ENCODE measurements around the gene COL15A1. TPM values are rescaled to one million over a fixed set of nuclear protein-coding genes. Genes with fewer than 3 reads are reported as not detected.

Gene COL15A1
- total and polyA plus RNA-seq, 8 donors, result 10.7 to 173 (median 27.8) TPM

DNA sequence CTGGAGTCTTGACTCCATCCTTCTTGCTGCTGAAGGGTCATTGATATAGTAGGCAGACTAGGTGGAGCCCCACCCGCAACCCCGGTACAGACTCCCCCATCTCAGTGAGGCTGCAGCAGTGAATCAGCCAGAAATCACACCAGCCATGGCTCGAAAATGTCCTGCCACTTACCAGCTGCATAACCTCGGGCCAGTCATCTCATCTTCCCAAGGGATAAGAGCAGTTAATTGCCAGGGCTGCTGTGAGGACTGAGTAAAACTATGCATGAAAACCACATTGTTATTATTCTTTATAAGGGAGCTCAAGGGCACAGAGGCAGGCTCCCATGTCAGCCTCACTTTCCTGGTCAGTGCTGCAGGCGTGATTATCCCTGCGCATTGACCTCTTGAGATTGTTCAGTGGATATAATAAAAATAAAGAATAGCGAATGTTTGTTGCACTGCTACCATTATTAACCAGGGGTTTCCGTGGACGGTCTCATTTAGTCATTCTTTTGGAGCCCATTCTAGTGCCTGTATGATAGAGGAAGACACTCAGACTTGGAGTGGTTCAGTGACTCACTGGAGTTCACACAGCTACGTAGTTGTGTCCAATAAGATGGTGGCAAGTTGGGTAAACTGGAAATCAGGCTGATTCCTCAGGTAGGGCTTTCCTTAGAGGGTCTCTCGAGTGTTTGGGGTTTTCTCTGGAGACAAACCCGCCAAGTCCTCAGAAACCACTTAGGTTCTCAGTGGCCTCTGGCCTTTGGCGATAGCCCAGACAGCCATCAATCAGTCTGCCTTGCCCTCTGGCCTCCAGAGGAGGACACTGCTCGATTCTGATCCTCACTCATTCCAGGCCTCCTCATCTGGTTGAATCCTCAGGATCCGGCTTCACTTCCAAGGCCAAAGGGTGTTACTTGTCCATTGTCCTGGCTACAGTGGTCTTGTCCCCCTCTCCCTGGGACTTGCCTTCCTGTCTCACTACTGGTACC is 39.9 kb downstream of the COL15A1 start:
- H3K36me3 ChIP-seq, result peaks cover 0 to 6% (median 0%) of the 10 kb centered on the region in 4 donors
- H3K27ac ChIP-seq, result peak overlapping the region in 2 of 5 donors; percentile 18 to 34
- no peaks in the 10 kb centered on the region for H3K27me3 ChIP-seq
- H3K4me3 ChIP-seq, result no peak overlapping the region
- TF ChIP-seq POLR2A (IDR thresholded peaks at IDR 0.05) (no peak), POLR2AphosphoS5 (IDR thresholded peaks at IDR 0.05) (no peak), EP300 (IDR thresholded peaks at IDR 0.05) (no peak)
- TF ChIP-seq, protein P1, sequence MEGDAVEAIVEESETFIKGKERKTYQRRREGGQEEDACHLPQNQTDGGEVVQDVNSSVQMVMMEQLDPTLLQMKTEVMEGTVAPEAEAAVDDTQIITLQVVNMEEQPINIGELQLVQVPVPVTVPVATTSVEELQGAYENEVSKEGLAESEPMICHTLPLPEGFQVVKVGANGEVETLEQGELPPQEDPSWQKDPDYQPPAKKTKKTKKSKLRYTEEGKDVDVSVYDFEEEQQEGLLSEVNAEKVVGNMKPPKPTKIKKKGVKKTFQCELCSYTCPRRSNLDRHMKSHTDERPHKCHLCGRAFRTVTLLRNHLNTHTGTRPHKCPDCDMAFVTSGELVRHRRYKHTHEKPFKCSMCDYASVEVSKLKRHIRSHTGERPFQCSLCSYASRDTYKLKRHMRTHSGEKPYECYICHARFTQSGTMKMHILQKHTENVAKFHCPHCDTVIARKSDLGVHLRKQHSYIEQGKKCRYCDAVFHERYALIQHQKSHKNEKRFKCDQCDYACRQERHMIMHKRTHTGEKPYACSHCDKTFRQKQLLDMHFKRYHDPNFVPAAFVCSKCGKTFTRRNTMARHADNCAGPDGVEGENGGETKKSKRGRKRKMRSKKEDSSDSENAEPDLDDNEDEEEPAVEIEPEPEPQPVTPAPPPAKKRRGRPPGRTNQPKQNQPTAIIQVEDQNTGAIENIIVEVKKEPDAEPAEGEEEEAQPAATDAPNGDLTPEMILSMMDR (IDR thresholded peaks at IDR 0.05), result no peak
- H3K9me3 ChIP-seq, result no peaks in the 10 kb centered on the region
- intact Hi-C loops (cut with DNase I; ENCODE audit: low total_unique reads), result no loop called here
- peaks cover 0 to 25% (median 10%) of the 10 kb centered on the region in 4 donors for H3K4me1 ChIP-seq
- no peak for DNase-seq
- 75 to 81% (median 79%) methylated on average over 14 to 15 of the region's 15 CpGs for WGBS, 5 donors

DNA sequence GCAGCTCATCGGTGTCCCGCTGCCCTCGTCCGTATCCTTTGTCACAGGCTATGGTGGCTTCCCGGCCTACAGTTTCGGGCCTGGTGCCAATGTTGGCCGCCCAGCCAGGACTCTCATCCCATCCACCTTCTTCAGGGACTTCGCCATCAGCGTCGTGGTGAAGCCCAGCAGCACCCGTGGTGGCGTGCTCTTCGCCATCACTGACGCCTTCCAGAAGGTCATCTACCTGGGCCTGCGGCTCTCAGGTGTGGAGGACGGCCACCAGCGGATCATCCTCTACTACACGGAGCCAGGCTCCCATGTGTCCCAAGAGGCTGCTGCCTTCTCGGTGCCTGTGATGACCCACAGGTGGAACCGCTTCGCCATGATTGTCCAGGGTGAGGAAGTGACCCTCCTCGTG is 41.9 kb downstream of the COL15A1 start:
- Histone ChIP-seq H3K27me3 (no peaks in the 10 kb centered on the region), H3K36me3 (peaks cover 0 to 6% (median 0%) of the 10 kb centered on the region in 4 donors), H3K4me3 (no peak overlapping the region), H3K9me3 (no peaks in the 10 kb centered on the region), H3K4me1 (peaks cover 3 to 36% (median 22%) of the 10 kb centered on the region in 4 donors), H3K27ac (no peak overlapping the region)
- intact Hi-C loops (cut with DNase I; ENCODE audit: low total_unique reads), result no loop called here
- TF ChIP-seq POLR2A (IDR thresholded peaks at IDR 0.05) (no peak), EP300 (IDR thresholded peaks at IDR 0.05) (no peak), POLR2AphosphoS5 (IDR thresholded peaks at IDR 0.05) (no peak)
- TF ChIP-seq, protein P1 (IDR thresholded peaks at IDR 0.05), result no peak
- WGBS, 5 donors, result 93 to 95% (median 94%) methylated on average over 18 to 22 of the region's 22 CpGs
- DNase-seq, result no peak

DNA sequence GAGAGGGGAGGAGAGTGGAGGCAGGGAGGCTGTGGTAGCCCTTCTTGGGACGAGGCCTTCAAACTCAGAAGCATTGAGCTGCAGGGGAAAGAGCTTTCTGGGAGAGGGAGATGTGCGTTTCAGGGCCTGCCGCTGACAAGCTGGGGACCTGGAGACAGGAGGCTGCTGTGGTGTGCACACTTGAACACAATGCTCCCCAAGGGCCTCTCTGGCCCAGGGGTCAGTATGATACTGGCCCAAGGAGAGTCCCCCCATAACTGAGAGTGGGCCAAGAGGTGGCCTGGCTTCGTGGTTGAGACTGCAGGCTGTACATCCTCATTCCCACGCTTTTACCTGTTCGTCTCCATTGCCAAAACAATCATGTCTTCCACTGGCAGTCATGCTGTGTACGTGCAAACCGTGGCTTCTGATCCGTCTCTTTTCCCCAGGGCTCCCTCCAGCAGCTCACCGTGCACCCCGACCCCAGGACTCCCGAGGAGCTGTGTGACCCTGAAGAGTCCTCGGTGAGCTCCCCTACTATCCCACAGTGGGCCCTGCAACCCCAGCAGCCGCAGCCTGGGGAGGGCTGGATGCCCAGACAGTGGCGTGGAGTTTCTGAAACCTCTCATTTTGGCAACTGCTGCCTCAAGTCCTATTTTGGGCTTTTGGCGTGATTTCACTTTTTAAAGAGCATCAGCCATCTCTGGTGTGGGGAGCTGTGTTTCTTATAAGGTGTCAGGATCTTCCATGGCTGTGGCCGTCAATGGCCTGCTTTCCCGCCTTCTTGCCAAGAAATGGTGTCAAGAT is 43.4 kb downstream of the COL15A1 start:
- peaks cover 0 to 6% (median 1%) of the 10 kb centered on the region in 4 donors for H3K36me3 ChIP-seq
- H3K4me3 ChIP-seq, result no peak overlapping the region
- no peaks in the 10 kb centered on the region for H3K27me3 ChIP-seq
- peak overlapping the region in 3 of 5 donors; percentile 69 to 73 (median 72) for H3K27ac ChIP-seq
- H3K4me1 ChIP-seq, result peaks cover 3 to 36% (median 22%) of the 10 kb centered on the region in 4 donors
- intact Hi-C loops (cut with DNase I; ENCODE audit: low total_unique reads), result no loop called here
- DNase-seq, result peak in 1 of 2 donors; percentile 48
- WGBS, 5 donors, result 73 to 82% (median 77%) methylated on average over 18 of the region's 18 CpGs
- H3K9me3 ChIP-seq, result no peaks in the 10 kb centered on the region
- TF ChIP-seq, protein P1 (IDR thresholded peaks at IDR 0.05), result no peak
- TF ChIP-seq POLR2AphosphoS5 (IDR thresholded peaks at IDR 0.05) (no peak), EP300 (IDR thresholded peaks at IDR 0.05) (no peak), POLR2A (IDR thresholded peaks at IDR 0.05) (no peak)

All from stomach (tissue), 9 donors.